ENCODE data around the gene SUSD1. TPM values are rescaled to one million over a fixed set of nuclear protein-coding genes. Genes with fewer than 3 reads are reported as not detected.

SUSD1 gene
- total RNA-seq, 1 donor from 2014 or later: 7.6 TPM

- Mint-ChIP-seq H3K27ac (no peak overlapping the region), H3K4me3 (ENCODE audit: low read depth) (no peak overlapping the region), H3K4me1 (ENCODE audit: low read depth) (peaks cover 17% of the 10 kb centered on the region), H3K9me3 (no peaks in the 10 kb centered on the region), H3K27me3 (ENCODE audit: low read depth) (no peaks in the 10 kb centered on the region), H3K36me3 (ENCODE audit: low read depth) (peaks cover 24% of the 10 kb centered on the region)
- intact Hi-C loops (cut with micrococcal nuclease): no loop called here
- DNase-seq (ENCODE audit: low spot score): no peak
Measured at GRCh38 chr9:112064871-112065270, 110.2 kb downstream of the SUSD1 start.

GRCh38 chr9:112063586-112063985, 111.5 kb downstream of the SUSD1 start:
- Mint-ChIP-seq H3K4me3 (ENCODE audit: low read depth) (no peak overlapping the region), H3K27me3 (ENCODE audit: low read depth) (no peaks in the 10 kb centered on the region), H3K4me1 (ENCODE audit: low read depth) (peaks cover 17% of the 10 kb centered on the region), H3K36me3 (ENCODE audit: low read depth) (peaks cover 24% of the 10 kb centered on the region), H3K27ac (no peak overlapping the region), H3K9me3 (no peaks in the 10 kb centered on the region)
- intact Hi-C loops (cut with micrococcal nuclease): no loop called here
- no peak for DNase-seq (ENCODE audit: low spot score)

GRCh38 chr9:112063151-112063550, 111.9 kb downstream of the SUSD1 start:
- DNase-seq (ENCODE audit: low spot score): no peak
- H3K27ac Mint-ChIP-seq: no peak overlapping the region
- peaks cover 17% of the 10 kb centered on the region for H3K4me1 Mint-ChIP-seq (ENCODE audit: low read depth)
- intact Hi-C loops (cut with micrococcal nuclease): no loop called here
- H3K9me3 Mint-ChIP-seq: no peaks in the 10 kb centered on the region
- H3K36me3 Mint-ChIP-seq (ENCODE audit: low read depth): peaks cover 26% of the 10 kb centered on the region
- no peak overlapping the region for H3K4me3 Mint-ChIP-seq (ENCODE audit: low read depth)
- no peaks in the 10 kb centered on the region for H3K27me3 Mint-ChIP-seq (ENCODE audit: low read depth)

- no peaks in the 10 kb centered on the region for H3K9me3 Mint-ChIP-seq
- intact Hi-C loops (cut with micrococcal nuclease): loop anchor here (2.0 kb wide), 2 partner anchors 24 to 68 kb away; no protein-coding TSS in a partner anchor
- H3K27me3 Mint-ChIP-seq (ENCODE audit: low read depth): no peaks in the 10 kb centered on the region
- H3K36me3 Mint-ChIP-seq (ENCODE audit: low read depth): peaks cover 38% of the 10 kb centered on the region
- H3K4me3 Mint-ChIP-seq (ENCODE audit: low read depth): no peak overlapping the region
- DNase-seq (ENCODE audit: low spot score): peak; percentile 18
- no peak overlapping the region for H3K27ac Mint-ChIP-seq
- H3K4me1 Mint-ChIP-seq (ENCODE audit: low read depth): peaks cover 17% of the 10 kb centered on the region
Measured at GRCh38 chr9:112061152-112061740, 113.9 kb downstream of the SUSD1 start.

GRCh38 chr9:112059966-112060320, 115.2 kb downstream of the SUSD1 start:
- Mint-ChIP-seq H3K4me3 (ENCODE audit: low read depth) (no peak overlapping the region), H3K4me1 (ENCODE audit: low read depth) (peaks cover 17% of the 10 kb centered on the region), H3K36me3 (ENCODE audit: low read depth) (peaks cover 38% of the 10 kb centered on the region), H3K9me3 (no peaks in the 10 kb centered on the region), H3K27ac (no peak overlapping the region), H3K27me3 (ENCODE audit: low read depth) (no peaks in the 10 kb centered on the region)
- intact Hi-C loops (cut with micrococcal nuclease): loop anchor here (2.0 kb wide), 2 partner anchors 23 to 67 kb away; no protein-coding TSS in a partner anchor
- DNase-seq (ENCODE audit: low spot score): no peak

- Mint-ChIP-seq H3K36me3 (ENCODE audit: low read depth) (peaks cover 38% of the 10 kb centered on the region), H3K4me3 (ENCODE audit: low read depth) (no peak overlapping the region), H3K27me3 (ENCODE audit: low read depth) (no peaks in the 10 kb centered on the region), H3K4me1 (ENCODE audit: low read depth) (peaks cover 17% of the 10 kb centered on the region), H3K9me3 (no peaks in the 10 kb centered on the region), H3K27ac (no peak overlapping the region)
- intact Hi-C loops (cut with micrococcal nuclease): no loop called here
- DNase-seq (ENCODE audit: low spot score): no peak
Measured at GRCh38 chr9:112059145-112059965, 115.7 kb downstream of the SUSD1 start.

- Mint-ChIP-seq H3K36me3 (ENCODE audit: low read depth) (peaks cover 33% of the 10 kb centered on the region), H3K9me3 (no peaks in the 10 kb centered on the region), H3K27me3 (ENCODE audit: low read depth) (peaks cover 3% of the 10 kb centered on the region), H3K4me1 (ENCODE audit: low read depth) (peaks cover 16% of the 10 kb centered on the region), H3K4me3 (ENCODE audit: low read depth) (no peak overlapping the region), H3K27ac (no peak overlapping the region)
- intact Hi-C loops (cut with micrococcal nuclease): no loop called here
- no peak for DNase-seq (ENCODE audit: low spot score)
Measured at GRCh38 chr9:112056996-112057395, 118.1 kb downstream of the SUSD1 start.

GRCh38 chr9:112054916-112055315, 120.2 kb downstream of the SUSD1 start:
- DNase-seq (ENCODE audit: low spot score): no peak
- Mint-ChIP-seq H3K27ac (no peak overlapping the region), H3K36me3 (ENCODE audit: low read depth) (peaks cover 29% of the 10 kb centered on the region), H3K27me3 (ENCODE audit: low read depth) (peaks cover 3% of the 10 kb centered on the region), H3K9me3 (no peaks in the 10 kb centered on the region), H3K4me1 (ENCODE audit: low read depth) (no peaks in the 10 kb centered on the region), H3K4me3 (ENCODE audit: low read depth) (no peak overlapping the region)
- intact Hi-C loops (cut with micrococcal nuclease): no loop called here

- no peak for DNase-seq (ENCODE audit: low spot score)
- Mint-ChIP-seq H3K27ac (no peak overlapping the region), H3K27me3 (ENCODE audit: low read depth) (peaks cover 3% of the 10 kb centered on the region), H3K4me3 (ENCODE audit: low read depth) (no peak overlapping the region), H3K9me3 (peaks cover 20% of the 10 kb centered on the region), H3K4me1 (ENCODE audit: low read depth) (peaks cover 7% of the 10 kb centered on the region), H3K36me3 (ENCODE audit: low read depth) (peaks cover 38% of the 10 kb centered on the region)
- intact Hi-C loops (cut with micrococcal nuclease): no loop called here
Measured at GRCh38 chr9:112051812-112052211, 123.3 kb downstream of the SUSD1 start.

GRCh38 chr9:112050544-112051475, 124.3 kb downstream of the SUSD1 start:
- H3K27me3 Mint-ChIP-seq (ENCODE audit: low read depth): peaks cover 3% of the 10 kb centered on the region
- H3K4me3 Mint-ChIP-seq (ENCODE audit: low read depth): no peak overlapping the region
- peaks cover 7% of the 10 kb centered on the region for H3K4me1 Mint-ChIP-seq (ENCODE audit: low read depth)
- intact Hi-C loops (cut with micrococcal nuclease): no loop called here
- no peak overlapping the region for H3K27ac Mint-ChIP-seq
- DNase-seq (ENCODE audit: low spot score): no peak
- peaks cover 38% of the 10 kb centered on the region for H3K36me3 Mint-ChIP-seq (ENCODE audit: low read depth)
- H3K9me3 Mint-ChIP-seq: peaks cover 20% of the 10 kb centered on the region

GRCh38 chr9:112049811-112050516, 125.1 kb downstream of the SUSD1 start:
- intact Hi-C loops (cut with micrococcal nuclease): no loop called here
- peaks cover 7% of the 10 kb centered on the region for H3K27me3 Mint-ChIP-seq (ENCODE audit: low read depth)
- no peak overlapping the region for H3K4me3 Mint-ChIP-seq (ENCODE audit: low read depth)
- peaks cover 20% of the 10 kb centered on the region for H3K9me3 Mint-ChIP-seq
- peaks cover 38% of the 10 kb centered on the region for H3K36me3 Mint-ChIP-seq (ENCODE audit: low read depth)
- DNase-seq (ENCODE audit: low spot score): no peak
- peaks cover 7% of the 10 kb centered on the region for H3K4me1 Mint-ChIP-seq (ENCODE audit: low read depth)
- no peak overlapping the region for H3K27ac Mint-ChIP-seq

GRCh38 chr9:112048924-112049691, 126.0 kb downstream of the SUSD1 start:
- Mint-ChIP-seq H3K27ac (no peak overlapping the region), H3K4me1 (ENCODE audit: low read depth) (peaks cover 7% of the 10 kb centered on the region), H3K36me3 (ENCODE audit: low read depth) (peaks cover 38% of the 10 kb centered on the region), H3K9me3 (peaks cover 20% of the 10 kb centered on the region), H3K4me3 (ENCODE audit: low read depth) (no peak overlapping the region), H3K27me3 (ENCODE audit: low read depth) (peaks cover 7% of the 10 kb centered on the region)
- intact Hi-C loops (cut with micrococcal nuclease): no loop called here
- no peak for DNase-seq (ENCODE audit: low spot score)

Data from activated T-helper 2 cell treated with anti-CD3 and anti-CD28 coated beads, Interferon-gamma antibody, Interleukin-2, Interleukin-4, amounts not matched to agents 10 μg/mL and 5 μg/mL and 100 μg/mL, durations not matched to agents 14 hours and 24 hours and 36 hours (primary cell).